ENCODE measurements around the gene CDH4.

CDH4 gene

GRCh38 chr20:61871160-61871559 lies 619.1 kb downstream of the CDH4 start:
- no peak overlapping the region for H3K4me3 ChIP-seq (replicated peaks; ENCODE audit: low read depth, low read length)
- DNase-seq (ENCODE audit: low read depth) = no peak
- TF ChIP-seq, protein P1, sequence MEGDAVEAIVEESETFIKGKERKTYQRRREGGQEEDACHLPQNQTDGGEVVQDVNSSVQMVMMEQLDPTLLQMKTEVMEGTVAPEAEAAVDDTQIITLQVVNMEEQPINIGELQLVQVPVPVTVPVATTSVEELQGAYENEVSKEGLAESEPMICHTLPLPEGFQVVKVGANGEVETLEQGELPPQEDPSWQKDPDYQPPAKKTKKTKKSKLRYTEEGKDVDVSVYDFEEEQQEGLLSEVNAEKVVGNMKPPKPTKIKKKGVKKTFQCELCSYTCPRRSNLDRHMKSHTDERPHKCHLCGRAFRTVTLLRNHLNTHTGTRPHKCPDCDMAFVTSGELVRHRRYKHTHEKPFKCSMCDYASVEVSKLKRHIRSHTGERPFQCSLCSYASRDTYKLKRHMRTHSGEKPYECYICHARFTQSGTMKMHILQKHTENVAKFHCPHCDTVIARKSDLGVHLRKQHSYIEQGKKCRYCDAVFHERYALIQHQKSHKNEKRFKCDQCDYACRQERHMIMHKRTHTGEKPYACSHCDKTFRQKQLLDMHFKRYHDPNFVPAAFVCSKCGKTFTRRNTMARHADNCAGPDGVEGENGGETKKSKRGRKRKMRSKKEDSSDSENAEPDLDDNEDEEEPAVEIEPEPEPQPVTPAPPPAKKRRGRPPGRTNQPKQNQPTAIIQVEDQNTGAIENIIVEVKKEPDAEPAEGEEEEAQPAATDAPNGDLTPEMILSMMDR (IDR thresholded peaks at IDR 0.05; ENCODE audit: low read length, missing control alignments) = no peak

DNA sequence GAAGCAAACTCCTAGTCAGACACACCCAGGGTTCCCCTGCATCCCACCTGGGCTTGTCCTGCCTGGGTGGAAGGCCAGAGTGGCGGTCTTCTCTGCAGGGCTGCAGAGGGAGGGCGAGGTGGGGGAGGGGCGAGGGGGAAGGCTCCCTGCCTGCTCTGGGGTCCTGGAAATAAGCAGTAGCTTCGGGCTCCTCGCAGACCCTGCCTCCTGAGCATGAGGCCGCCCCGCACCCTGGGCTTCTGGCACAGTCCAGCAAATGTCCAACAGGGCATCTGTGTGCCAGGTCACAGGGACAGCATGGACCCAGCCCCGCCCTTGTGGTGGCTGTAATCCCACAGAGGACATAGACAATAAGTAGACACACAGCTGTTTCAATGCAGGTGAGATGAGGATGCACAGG lies 619.9 kb downstream of the CDH4 start:
- TF ChIP-seq, protein P1 (IDR thresholded peaks at IDR 0.05; ENCODE audit: low read length, missing control alignments) = no peak
- no peak for DNase-seq (ENCODE audit: low read depth)
- H3K4me3 ChIP-seq (replicated peaks; ENCODE audit: low read depth, low read length) = no peak overlapping the region

- TF ChIP-seq, protein P1 (IDR thresholded peaks at IDR 0.05; ENCODE audit: low read length, missing control alignments) = no peak
- no peak for DNase-seq (ENCODE audit: low read depth)
- no peak overlapping the region for H3K4me3 ChIP-seq (replicated peaks; ENCODE audit: low read depth, low read length)
Measured at GRCh38 chr20:61872371-61872900, 620.4 kb downstream of the CDH4 start.

DNA sequence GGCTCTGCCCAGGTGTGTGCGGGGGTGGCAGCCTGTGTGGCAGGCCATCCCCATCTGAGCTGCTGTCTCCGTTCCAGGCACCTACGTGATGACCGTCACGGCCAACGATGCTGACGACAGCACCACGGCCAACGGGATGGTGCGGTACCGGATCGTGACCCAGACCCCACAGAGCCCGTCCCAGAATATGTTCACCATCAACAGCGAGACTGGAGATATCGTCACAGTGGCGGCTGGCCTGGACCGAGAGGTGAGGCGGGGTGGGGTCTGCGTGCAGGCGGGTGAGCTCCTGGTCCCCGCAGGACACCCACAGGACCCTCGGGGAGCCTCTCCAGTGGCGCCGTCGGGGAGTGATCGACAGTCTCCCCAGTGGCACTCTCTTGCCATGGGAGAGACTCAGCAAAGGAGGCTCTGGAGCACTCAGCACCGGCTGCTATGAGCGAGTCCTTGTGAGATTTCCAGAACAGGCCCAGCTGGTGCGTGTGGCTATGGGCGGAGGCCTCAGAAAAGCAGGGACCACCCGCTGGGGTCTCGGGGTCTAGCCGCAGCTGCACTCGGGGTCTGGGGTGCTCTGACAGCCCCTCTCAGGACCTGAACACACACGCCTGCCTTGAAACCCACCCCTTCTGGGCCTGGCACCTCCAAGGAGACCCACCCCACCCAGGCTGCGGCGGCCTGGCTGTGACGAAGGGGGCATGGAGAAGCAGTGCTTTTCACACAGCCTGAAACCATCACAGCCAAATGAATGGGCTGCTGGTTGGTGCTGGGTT lies 621.8 kb downstream of the CDH4 start:
- TF ChIP-seq, protein P1 (IDR thresholded peaks at IDR 0.05; ENCODE audit: low read length, missing control alignments) = no peak
- no peak for DNase-seq (ENCODE audit: low read depth)
- no peak overlapping the region for H3K4me3 ChIP-seq (replicated peaks; ENCODE audit: low read depth, low read length)

- H3K4me3 ChIP-seq (replicated peaks; ENCODE audit: low read depth, low read length) = no peak overlapping the region
- DNase-seq (ENCODE audit: low read depth) = no peak
- TF ChIP-seq, protein P1 (IDR thresholded peaks at IDR 0.05; ENCODE audit: low read length, missing control alignments) = no peak
Measured at GRCh38 chr20:61874421-61875068, 622.5 kb downstream of the CDH4 start.

- H3K4me3 ChIP-seq (replicated peaks; ENCODE audit: low read depth, low read length) = no peak overlapping the region
- no peak for DNase-seq (ENCODE audit: low read depth)
- TF ChIP-seq, protein P1 (IDR thresholded peaks at IDR 0.05; ENCODE audit: low read length, missing control alignments) = no peak
Measured at GRCh38 chr20:61875221-61875885, 623.3 kb downstream of the CDH4 start.
